Ishikawa (cell line): ENCODE measurements around the gene C1orf210.

Experiments used
- CEBPB ChIP-seq: IDR thresholded peaks from 2 replicates; pipeline ENCODE4 v1.6.1; 2012
- CREB1 ChIP-seq: IDR thresholded peaks from 2 replicates; pipeline ENCODE4 v1.6.1; 2012; ENCODE audit warnings: low read depth
- MAX ChIP-seq: IDR thresholded peaks from 2 replicates; pipeline ENCODE4 v1.6.1; 2012
- NFIC ChIP-seq: IDR thresholded peaks from 2 replicates; pipeline ENCODE4 v1.6.1; 2012
- REST ChIP-seq: IDR thresholded peaks from 2 replicates; pipeline ENCODE4 v1.6.1; 2012; ENCODE audit warnings: low read depth, mild to moderate bottlenecking
- YY1 ChIP-seq: IDR thresholded peaks from 2 replicates; pipeline ENCODE4 v1.6.1; 2012; ENCODE audit warnings: low read depth

- no peak for TF ChIP-seq CEBPB
- no peak for TF ChIP-seq REST
- no peak for TF ChIP-seq MAX
- no peak for TF ChIP-seq NFIC
- TF ChIP-seq CREB1: no peak
- TF ChIP-seq YY1: no peak
Measured at GRCh38 chr1:43298055-43298454, 12.7 kb upstream of the C1orf210 start.
